Activated B cell treated with CpG ODN at 0.5 μM for 24 hours (primary cell): Measurements from ENCODE around the gene RASSF8. TPM values are rescaled to one million over a fixed set of nuclear protein-coding genes. Genes with fewer than 3 reads are reported as not detected.
A peak's percentile ranks its signal among the peaks of the same experiment; 100 is the strongest.

Experiments
- ATAC-seq: fragments of 200-7000 bp; cut with Tn5 transposase; one replicate; pipeline ENCODE4 v1.10.0; 2021; ENCODE audit warnings: low read depth, mild to moderate bottlenecking, moderate library complexity
- CTCF ChIA-PET: fragments of 350-600 bp; sonication (Branson Sonifier 250); formaldehyde crosslinking; loops from one replicate; lab custom pipeline; 2021; ENCODE audit warnings: antibody characterized with exemption; lab: Charles Lee
- POLR2A ChIA-PET: fragments of 350-600 bp; sonication (Branson Sonifier 250); formaldehyde crosslinking; loops from one replicate; lab custom pipeline; 2021; ENCODE audit warnings: antibody characterized with exemption; lab: Charles Lee
- DNase-seq: peaks from one replicate; pipeline ENCODE4 v3.0.0; 2022
- H3K27ac Mint-ChIP-seq: one replicate; pipeline ENCODE4 v1.8.0; 2020; ENCODE audit warnings: mixed read lengths
- H3K27me3 Mint-ChIP-seq: one replicate; pipeline ENCODE4 v1.8.0; 2021; ENCODE audit warnings: mixed read lengths
- H3K36me3 Mint-ChIP-seq: one replicate; pipeline ENCODE4 v1.8.0; 2021; ENCODE audit warnings: low read depth, mixed read lengths
- H3K4me1 Mint-ChIP-seq: one replicate; pipeline ENCODE4 v1.8.0; 2021; ENCODE audit warnings: mixed read lengths
- H3K4me3 Mint-ChIP-seq: one replicate; pipeline ENCODE4 v1.8.0; 2020; ENCODE audit warnings: mild to moderate bottlenecking, mixed read lengths
- H3K9me3 Mint-ChIP-seq: one replicate; pipeline ENCODE4 v1.8.0; 2020; ENCODE audit warnings: mixed read lengths
- CTCF ChIP-seq: fragments of 200-600 bp; IDR thresholded peaks from one replicate; pipeline ENCODE4 v1.8.0; 2022; ENCODE audit warnings: antibody characterized with exemption, mild to moderate bottlenecking
- intact Hi-C: fragments of 100-400 bp; cut with micrococcal nuclease; formaldehyde crosslinking; loops from one replicate; pipeline ENCODE4 v1.15.1; 2024
- total RNA-seq: library from RNA; stranded (reverse); gene quantifications from 2 replicates; pipeline ENCODE4 v1.2.3, GENCODE V29; 2022

Gene RASSF8
- total RNA-seq, 1 donor from 2014 or later, result 0.58 TPM

- H3K36me3 Mint-ChIP-seq, result no peaks in the 10 kb centered on the region
- no peak for ATAC-seq
- intact Hi-C loops, result loop anchor here (5.0 kb wide), 2 partner anchors 900 to 1060 kb away; partner anchors contain the start of gene TM7SF3
- TF ChIP-seq CTCF, result no peak
- ChIA-PET CTCF (interaction anchor here (1.1 to 1.4 kb wide), 2 partner anchors 11 to 15 kb away, joined by 4 read pairs; no protein-coding TSS in a partner anchor), POLR2A (interaction anchor here (3.4 kb wide), 1 partner anchor 12 kb away, joined by 46 read pairs; the partner anchor contains the start of gene BHLHE41)
- H3K9me3 Mint-ChIP-seq, result no peaks in the 10 kb centered on the region
- peaks cover 42% of the 10 kb centered on the region for H3K4me1 Mint-ChIP-seq
- no peak overlapping the region for H3K4me3 Mint-ChIP-seq
- H3K27ac Mint-ChIP-seq, result no peak overlapping the region
- no peak for DNase-seq
- no peaks in the 10 kb centered on the region for H3K27me3 Mint-ChIP-seq
These were observed 153.8 kb downstream of the RASSF8 start for GRCh38 chr12:26112232-26112631.

- ChIA-PET CTCF (interaction anchor here (1.1 kb wide), 1 partner anchor 10 kb away, joined by 4 read pairs; no protein-coding TSS in a partner anchor), POLR2A (interaction anchor here (3.4 kb wide), 1 partner anchor 11 kb away, joined by 46 read pairs; the partner anchor contains the start of gene BHLHE41)
- intact Hi-C loops, result loop anchor here (5.0 kb wide), 2 partner anchors 900 to 1060 kb away; partner anchors contain the start of gene TM7SF3
- Mint-ChIP-seq H3K4me1 (peaks cover 47% of the 10 kb centered on the region), H3K27me3 (no peaks in the 10 kb centered on the region), H3K27ac (peak overlapping the region; percentile 90), H3K36me3 (no peaks in the 10 kb centered on the region), H3K4me3 (peak overlapping the region; percentile 85), H3K9me3 (no peaks in the 10 kb centered on the region)
- ATAC-seq (no peak), DNase-seq (no peak)
- no peak for TF ChIP-seq CTCF
These were observed 154.2 kb downstream of the RASSF8 start for GRCh38 chr12:26112703-26113147.

- no peak for TF ChIP-seq CTCF
- Mint-ChIP-seq H3K9me3 (no peaks in the 10 kb centered on the region), H3K36me3 (no peaks in the 10 kb centered on the region), H3K27me3 (no peaks in the 10 kb centered on the region), H3K4me3 (peak overlapping the region; percentile 85), H3K27ac (peak overlapping the region; percentile 90), H3K4me1 (peaks cover 52% of the 10 kb centered on the region)
- POLR2A ChIA-PET, result interaction anchor here (0.9 to 3.4 kb wide), 2 partner anchors 11 to 719 kb away, joined by 4 to 46 read pairs; partner anchors contain the start of genes BHLHE41 and ITPR2
- ATAC-seq, result no peak
- intact Hi-C loops, result loop anchor here (5.0 kb wide), 2 partner anchors 899 to 1061 kb away; partner anchors contain the start of gene TM7SF3
- CTCF ChIA-PET, result interaction anchor here (1.1 kb wide), 1 partner anchor 10 kb away, joined by 4 read pairs; no protein-coding TSS in a partner anchor
- no peak for DNase-seq
These were observed 154.7 kb downstream of the RASSF8 start for GRCh38 chr12:26113181-26113654.

- peak overlapping the region; percentile 92 for H3K27ac Mint-ChIP-seq
These were observed 155.6 kb downstream of the RASSF8 start for GRCh38 chr12:26113853-26114719.

More at GRCh38 chr12:26113853-26114719, 155.6 kb downstream of the RASSF8 start:
- ChIA-PET CTCF (interaction anchor here (0.6 to 2.6 kb wide), 5 partner anchors 9 to 901 kb away, joined by 3 to 12 read pairs (median 4); no protein-coding TSS in a partner anchor), POLR2A (interaction anchor here (0.6 to 3.4 kb wide), 12 partner anchors 10 to 719 kb away, joined by 3 to 46 read pairs (median 4); partner anchors contain the start of genes BHLHE41, ITPR2 and SSPN)
- DNase-seq (peak; percentile 77), ATAC-seq (peak; percentile 80)
- TF ChIP-seq CTCF, result no peak
- peaks cover 58% of the 10 kb centered on the region for H3K4me1 Mint-ChIP-seq
- intact Hi-C loops, result loop anchor here (1.0 to 5.0 kb wide), 10 partner anchors 9 to 1217 kb away; partner anchors contain the start of genes FGFR1OP2, ITPR2 and TM7SF3
- H3K27me3 Mint-ChIP-seq, result no peaks in the 10 kb centered on the region
- no peaks in the 10 kb centered on the region for H3K36me3 Mint-ChIP-seq
- H3K4me3 Mint-ChIP-seq, result peak overlapping the region; percentile 85
- no peaks in the 10 kb centered on the region for H3K9me3 Mint-ChIP-seq
